Fibroblast of lung (primary cell): ENCODE data around the gene EXPH5. TPM values are rescaled to one million over a fixed set of nuclear protein-coding genes. Genes with fewer than 3 reads are reported as not detected.

ENCODE experiments used
- DNase-seq, 2 donors: peaks; one replicate each; pipeline versions ENCODE4 v3.0.0 to v3.0.0-alpha.2; 2010; ENCODE audit warnings: low read depth in 2 of 2
- H2AFZ ChIP-seq: 2 replicates; pipeline ENCODE4 v1.5.1; 2012; ENCODE audit warnings: low read length, control low read depth, inconsistent platforms
- H3K27ac ChIP-seq: 2 replicates; pipeline ENCODE4 v1.5.1; 2011; ENCODE audit warnings: low read length, control low read depth; ENCODE audit not compliant: insufficient read depth
- H3K27me3 ChIP-seq: 2 replicates; pipeline ENCODE4 v1.5.1; 2011; ENCODE audit warnings: mild to moderate bottlenecking, low read length; ENCODE audit not compliant: control insufficient read depth, insufficient read depth
- H3K36me3 ChIP-seq: 2 replicates; pipeline ENCODE4 v1.5.1; 2011; ENCODE audit warnings: low read length; ENCODE audit not compliant: control insufficient read depth, insufficient read depth
- H3K4me1 ChIP-seq: 2 replicates; pipeline ENCODE4 v1.5.1; 2011; ENCODE audit warnings: low read length; ENCODE audit not compliant: control insufficient read depth, insufficient read depth; ENCODE audit errors: extremely low read depth
- H3K4me2 ChIP-seq: 2 replicates; pipeline ENCODE4 v1.5.1; 2011; ENCODE audit warnings: low read length, control low read depth; ENCODE audit not compliant: insufficient read depth; ENCODE audit errors: extremely low read depth
- H3K4me3 ChIP-seq, 4 experiments: fragments of 200-600 bp in 1 of 4; sonication (generic) in 1 of 4; replicated peaks in 1 of 4; 2 replicates each; pipeline ENCODE4 v1.5.1; 2011 to 2016; ENCODE audit warnings: low read length in 4 of 4, low read depth in 3 of 4, mild to moderate bottlenecking in 3 of 4, control low read depth in 2 of 4, inconsistent platforms in 1 of 4, mixed read lengths in 1 of 4; ENCODE audit not compliant: insufficient read depth in 1 of 4; ENCODE audit errors: control extremely low read depth in 1 of 4
- H3K79me2 ChIP-seq: 2 replicates; pipeline ENCODE4 v1.5.1; 2012; ENCODE audit warnings: mild to moderate bottlenecking, low read length, inconsistent platforms; ENCODE audit not compliant: control insufficient read depth, insufficient read depth
- H3K9ac ChIP-seq: 2 replicates; pipeline ENCODE4 v1.5.1; 2011; ENCODE audit warnings: mild to moderate bottlenecking, low read length, control low read depth; ENCODE audit not compliant: insufficient read depth
- H3K9me3 ChIP-seq: 2 replicates; pipeline ENCODE4 v1.5.1; 2012; ENCODE audit warnings: low read depth, low read length; ENCODE audit not compliant: control insufficient read depth, insufficient read depth
- H4K20me1 ChIP-seq: 2 replicates; pipeline ENCODE4 v1.5.1; 2011; ENCODE audit warnings: low read length; ENCODE audit not compliant: control insufficient read depth, insufficient read depth; ENCODE audit errors: extremely low read depth
- EZH2 ChIP-seq: IDR thresholded peaks from 2 replicates; pipeline ENCODE4 v1.5.1; 2012; ENCODE audit warnings: low read length, control low read depth, mild to moderate bottlenecking; ENCODE audit errors: missing control alignments
- polyA plus RNA-seq, 2 donors: library from polyadenylated mRNA; depleted of rRNA in 1 of 2; stranded (reverse) in 1 of 2; unstranded in 1 of 2; fragments of >200 nt; gene quantifications; 2 replicates each; pipeline ENCODE4 v1.2.1, GENCODE V29; 2011 to 2012; ENCODE audit warnings: missing spikeins in 1 of 2
- total RNA-seq: library from RNA; depleted of rRNA; stranded (reverse); fragments of >200 nt; gene quantifications from 2 replicates; pipeline ENCODE4 v1.2.1, GENCODE V29; 2014
- TF ChIP-seq, protein P1 (sequence below), 2 donors: IDR thresholded peaks in 1 of 2; conservative IDR thresholded peaks in 1 of 2; 1 replicate in 1 of 2; 2 replicates in 1 of 2; pipeline ENCODE4 v1.5.1; 2011 to 2012; ENCODE audit warnings: low read length in 2 of 2, control low read depth in 1 of 2, inconsistent platforms in 1 of 2, low read depth in 1 of 2, mild to moderate bottlenecking in 1 of 2

Gene EXPH5
- total and polyA plus RNA-seq, 2 donors (not counting 1 experiment from before 2014, with no cell fraction given) = 2.9 to 11.2 TPM

DNA sequence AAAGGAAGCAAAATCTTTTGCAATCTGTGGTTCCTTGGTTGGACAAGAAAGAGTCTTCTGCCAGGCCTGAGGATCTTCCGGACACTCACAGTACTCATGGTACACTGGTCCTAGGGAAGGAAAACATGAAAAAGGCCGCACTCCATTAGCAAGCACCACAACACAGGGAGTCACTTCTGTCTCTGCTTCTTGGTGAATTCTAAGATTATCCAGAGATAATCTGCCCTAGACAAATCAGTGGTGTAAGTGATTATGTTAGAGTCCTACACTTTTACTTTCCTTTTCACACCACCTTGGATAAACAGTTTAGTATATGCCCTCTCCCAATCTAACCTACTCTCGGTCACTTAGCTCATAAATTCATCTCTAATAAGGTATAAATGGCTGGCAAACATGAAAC is 107.2 kb downstream of the EXPH5 start:
- H3K4me3 ChIP-seq = no peak overlapping the region
- no peak overlapping the region for H3K9ac ChIP-seq
- TF ChIP-seq EZH2 = no peak
- TF ChIP-seq, protein P1, sequence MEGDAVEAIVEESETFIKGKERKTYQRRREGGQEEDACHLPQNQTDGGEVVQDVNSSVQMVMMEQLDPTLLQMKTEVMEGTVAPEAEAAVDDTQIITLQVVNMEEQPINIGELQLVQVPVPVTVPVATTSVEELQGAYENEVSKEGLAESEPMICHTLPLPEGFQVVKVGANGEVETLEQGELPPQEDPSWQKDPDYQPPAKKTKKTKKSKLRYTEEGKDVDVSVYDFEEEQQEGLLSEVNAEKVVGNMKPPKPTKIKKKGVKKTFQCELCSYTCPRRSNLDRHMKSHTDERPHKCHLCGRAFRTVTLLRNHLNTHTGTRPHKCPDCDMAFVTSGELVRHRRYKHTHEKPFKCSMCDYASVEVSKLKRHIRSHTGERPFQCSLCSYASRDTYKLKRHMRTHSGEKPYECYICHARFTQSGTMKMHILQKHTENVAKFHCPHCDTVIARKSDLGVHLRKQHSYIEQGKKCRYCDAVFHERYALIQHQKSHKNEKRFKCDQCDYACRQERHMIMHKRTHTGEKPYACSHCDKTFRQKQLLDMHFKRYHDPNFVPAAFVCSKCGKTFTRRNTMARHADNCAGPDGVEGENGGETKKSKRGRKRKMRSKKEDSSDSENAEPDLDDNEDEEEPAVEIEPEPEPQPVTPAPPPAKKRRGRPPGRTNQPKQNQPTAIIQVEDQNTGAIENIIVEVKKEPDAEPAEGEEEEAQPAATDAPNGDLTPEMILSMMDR (conservative IDR thresholded peaks at IDR 0.05 in 1 of 2, IDR thresholded peaks at IDR 0.05 in 1 of 2; ENCODE audit: low read depth in 1 of 2, low read length in 2 of 2) = no peak

DNA sequence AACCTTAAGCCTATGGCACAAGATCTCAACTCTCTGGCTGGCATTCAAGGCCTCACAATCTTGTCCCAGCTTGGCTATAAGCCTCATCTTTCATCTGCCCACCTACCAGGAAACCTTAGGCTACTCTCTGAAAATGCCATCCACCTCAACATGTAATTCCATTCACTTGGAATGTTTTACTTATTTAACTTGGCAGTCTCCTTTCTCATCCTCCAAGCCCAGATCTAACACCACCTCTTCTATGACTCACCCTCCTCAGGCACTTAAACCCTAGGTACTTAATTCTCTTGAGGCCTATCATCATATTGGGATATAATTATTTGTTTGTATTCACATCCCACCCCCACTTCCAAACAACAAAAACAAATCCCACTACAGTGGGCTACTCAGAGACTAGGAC is 110.4 kb downstream of the EXPH5 start:
- no peaks in the 10 kb centered on the region for H3K4me1 ChIP-seq
- no peak overlapping the region for H3K4me3 ChIP-seq
- DNase-seq = peak in 1 of 2 donors; percentile 78
- H3K27me3 ChIP-seq = no peaks in the 10 kb centered on the region
- no peak overlapping the region for H3K27ac ChIP-seq
- no peak overlapping the region for H3K4me2 ChIP-seq
- H4K20me1 ChIP-seq = no peaks in the 10 kb centered on the region
- TF ChIP-seq EZH2 = no peak
- TF ChIP-seq, protein P1 (conservative IDR thresholded peaks at IDR 0.05 in 1 of 2, IDR thresholded peaks at IDR 0.05 in 1 of 2; ENCODE audit: low read depth in 1 of 2, low read length in 2 of 2) = no peak
- no peaks in the 10 kb centered on the region for H3K9me3 ChIP-seq
- H3K79me2 ChIP-seq = no peaks in the 10 kb centered on the region
- peaks cover 2% of the 10 kb centered on the region for H3K36me3 ChIP-seq
- no peak overlapping the region for H2AFZ ChIP-seq
- H3K9ac ChIP-seq = no peak overlapping the region

More for the DNA sequence above, 107.2 kb downstream of the EXPH5 start:
- Histone ChIP-seq H3K79me2 (no peaks in the 10 kb centered on the region), H3K36me3 (peaks cover 4% of the 10 kb centered on the region), H2AFZ (no peak overlapping the region), H3K27ac (no peak overlapping the region), H3K4me2 (no peak overlapping the region), H3K27me3 (no peaks in the 10 kb centered on the region), H4K20me1 (no peaks in the 10 kb centered on the region), H3K4me1 (no peaks in the 10 kb centered on the region), H3K9me3 (no peaks in the 10 kb centered on the region)
- DNase-seq = no peak

DNA sequence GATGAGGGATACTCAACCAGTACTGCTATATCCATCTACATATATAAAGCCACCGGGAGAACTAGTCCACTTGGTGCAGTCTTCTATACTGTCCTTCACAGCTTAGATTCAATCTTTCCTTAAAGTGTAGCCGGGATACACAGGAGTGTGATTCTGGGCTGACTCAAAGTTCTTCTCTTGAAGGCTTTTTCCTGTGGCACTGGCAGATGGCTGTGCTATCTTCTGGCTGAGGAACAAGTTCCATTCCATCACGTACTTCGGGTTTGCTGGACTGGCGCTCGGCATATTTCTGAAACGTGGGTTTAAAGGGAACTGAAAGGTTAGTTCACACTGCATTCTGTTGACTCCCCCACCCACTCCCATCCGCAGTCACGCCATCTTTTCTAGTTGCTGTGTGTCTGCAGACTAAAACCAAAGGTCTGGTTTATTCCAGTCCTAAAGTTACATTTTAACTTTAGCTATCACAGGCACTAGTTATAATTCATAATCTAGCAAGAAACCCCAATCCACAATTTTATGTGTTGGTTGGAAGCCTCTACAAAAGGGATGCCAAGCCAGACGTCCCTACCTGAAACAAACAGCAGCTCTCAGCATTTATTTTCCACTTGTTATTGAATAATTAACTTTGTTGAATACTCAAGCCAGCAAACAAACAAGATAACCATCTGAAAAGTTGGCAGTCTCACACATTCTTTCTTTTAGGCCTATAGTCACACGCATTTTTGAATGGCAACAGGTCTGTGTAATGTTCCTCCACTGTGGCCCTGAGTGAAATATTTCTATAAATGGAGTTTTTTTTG is 118.7 kb downstream of the EXPH5 start:
- no peak for TF ChIP-seq EZH2
- TF ChIP-seq, protein P1 (conservative IDR thresholded peaks at IDR 0.05 in 1 of 2, IDR thresholded peaks at IDR 0.05 in 1 of 2; ENCODE audit: low read depth in 1 of 2, low read length in 2 of 2) = no peak
- Histone ChIP-seq H3K4me2 (no peak overlapping the region), H3K9me3 (no peaks in the 10 kb centered on the region), H2AFZ (no peak overlapping the region), H3K27ac (no peak overlapping the region), H3K4me1 (no peaks in the 10 kb centered on the region), H3K9ac (no peak overlapping the region), H3K36me3 (peaks cover 2% of the 10 kb centered on the region), H3K4me3 (no peak overlapping the region), H3K79me2 (no peaks in the 10 kb centered on the region), H3K27me3 (no peaks in the 10 kb centered on the region), H4K20me1 (no peaks in the 10 kb centered on the region)
- no peak for DNase-seq
